DMS53 treated with DMSO at 0.1 percent for 48 hours (cell line): ENCODE measurements around the gene ZNF433.
A peak's percentile ranks its signal among the peaks of the same experiment; 100 is the strongest.
"Not testable (repeated sequence)": the region's sequence is repeated elsewhere in the genome, so short reads cannot be mapped to it uniquely, and the experiment has no call there.

Source experiments
- DNase-seq: peaks from one replicate; lab custom pipeline; 2025; ENCODE audit not compliant: unreplicated experiment; lab: John Stamatoyannopoulos, UW

ZNF433 gene

GRCh38 chr19:11991921-11992320 is 43.6 kb downstream of the ZNF433 start:
- not testable (repeated sequence) for DNase-seq

- no peak for DNase-seq
Observed at GRCh38 chr19:11989112-11989456, 46.4 kb downstream of the ZNF433 start.

GRCh38 chr19:11987405-11988281 is 47.8 kb downstream of the ZNF433 start:
- peak; percentile 88 for DNase-seq

- no peak for DNase-seq
Observed at GRCh38 chr19:11986754-11987153, 48.7 kb downstream of the ZNF433 start.

- no peak for DNase-seq
Observed at GRCh38 chr19:11984986-11985385, 50.5 kb downstream of the ZNF433 start.

GRCh38 chr19:11982526-11982925 is 53.0 kb downstream of the ZNF433 start:
- no peak for DNase-seq

GRCh38 chr19:11979527-11979926 is 56.0 kb downstream of the ZNF433 start:
- DNase-seq, result no peak

- no peak for DNase-seq
Observed at GRCh38 chr19:11978492-11979100, 56.9 kb downstream of the ZNF433 start.

GRCh38 chr19:11973019-11973810 is 62.3 kb downstream of the ZNF433 start:
- DNase-seq, result no peak

- DNase-seq, result no peak
Observed at GRCh38 chr19:11971041-11971440, 64.4 kb downstream of the ZNF433 start.

GRCh38 chr19:11970174-11970573 is 65.3 kb downstream of the ZNF433 start:
- DNase-seq, result no peak

GRCh38 chr19:11964858-11965645 is 70.4 kb downstream of the ZNF433 start, which contains the start of gene ZNF763:
ZNF763 (plus strand) TSS chr19:11965040; CDS start chr19:11965209, 169 bp downstream.
- peak; percentile 88 for DNase-seq
